GM04503 (cell line): ENCODE data around the gene BBS9.

Experiments used
- DNase-seq: peaks from one replicate; pipeline ENCODE4 v3.0.0-alpha.2; 2012; ENCODE audit warnings: low read depth

BBS9 gene

GRCh38 chr7:33127085-33127484 lies 2.3 kb upstream of the BBS9 start:
- DNase-seq, result no peak

DNA sequence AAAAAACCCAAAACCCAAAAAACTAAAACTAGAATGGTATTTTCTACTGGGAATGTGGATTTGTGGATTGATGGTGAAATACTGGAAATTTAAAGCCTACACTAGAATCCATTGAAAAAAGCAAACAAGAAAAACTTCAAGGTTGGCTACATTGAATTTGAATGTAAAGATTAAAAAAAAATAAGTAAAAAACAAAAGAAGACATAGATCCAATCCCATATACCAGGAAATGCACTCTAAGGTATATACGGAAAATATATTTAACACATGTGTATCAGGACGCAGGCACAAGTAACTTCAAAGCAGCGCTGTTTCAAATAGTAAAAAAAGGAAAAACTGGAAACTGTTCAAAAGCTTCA lies 754 bp upstream of the BBS9 start:
- no peak for DNase-seq

DNA sequence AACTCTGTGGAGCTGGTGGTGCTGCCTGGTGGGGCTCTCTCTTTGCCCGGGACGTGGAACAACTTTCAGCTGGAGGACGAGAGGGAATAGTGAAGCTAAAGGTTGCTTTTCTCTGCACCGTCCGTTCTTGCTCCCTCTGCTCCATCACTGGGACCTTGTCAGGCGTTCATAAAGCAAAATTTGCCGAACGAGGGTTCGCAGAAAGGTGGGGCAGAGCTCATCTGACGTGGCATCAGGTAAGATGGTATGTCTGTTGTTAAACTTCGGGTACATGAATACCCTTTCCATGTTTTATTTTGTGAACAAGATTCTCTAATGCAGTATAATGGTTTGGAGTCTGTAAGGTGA lies 416 bp downstream of the BBS9 start:
- no peak for DNase-seq

DNA sequence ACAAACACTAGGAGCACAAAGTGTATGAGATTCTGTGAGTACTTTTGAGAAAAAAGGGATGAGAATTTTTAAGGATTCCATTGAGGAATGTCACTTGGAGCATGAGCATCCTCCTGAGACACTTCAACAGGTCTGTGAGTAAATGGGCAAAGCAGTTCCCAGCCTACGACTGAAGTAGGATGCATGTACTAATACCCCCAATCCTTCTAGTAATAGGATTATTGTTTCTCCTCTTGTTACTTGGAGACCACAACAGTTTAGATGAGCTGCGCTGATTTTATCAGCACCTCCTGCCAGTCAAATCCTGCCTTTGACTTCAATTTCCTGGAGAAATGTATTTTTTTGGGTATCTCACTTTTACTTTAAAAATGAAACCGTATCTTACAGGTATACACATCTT lies 820 bp downstream of the BBS9 start:
- no peak for DNase-seq

- no peak for DNase-seq
These were observed 7.7 kb downstream of the BBS9 start for GRCh38 chr7:33137103-33137502.

DNA sequence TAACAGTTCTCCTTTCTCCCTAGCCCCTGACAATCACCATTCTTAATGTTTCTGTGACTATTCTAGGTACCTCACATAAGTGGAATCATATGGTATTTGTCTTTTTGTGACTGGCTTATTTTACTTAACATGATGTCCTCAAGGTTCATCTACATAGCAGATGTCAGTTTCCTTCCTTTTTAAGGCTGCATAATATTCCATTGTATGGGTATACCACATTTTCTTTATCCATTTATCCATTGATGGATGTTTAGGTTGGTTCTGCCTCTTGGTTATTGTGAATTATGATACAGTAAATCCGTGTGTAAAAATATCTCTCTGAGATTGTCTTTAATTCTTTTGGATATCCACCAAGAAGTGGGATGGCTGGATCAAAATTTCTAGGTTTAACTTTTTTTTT lies 13.2 kb downstream of the BBS9 start:
- no peak for DNase-seq

GRCh38 chr7:33143996-33144718 lies 14.8 kb downstream of the BBS9 start:
- DNase-seq, result no peak

- DNase-seq, result no peak
These were observed 15.8 kb downstream of the BBS9 start for GRCh38 chr7:33145156-33145555.

DNA sequence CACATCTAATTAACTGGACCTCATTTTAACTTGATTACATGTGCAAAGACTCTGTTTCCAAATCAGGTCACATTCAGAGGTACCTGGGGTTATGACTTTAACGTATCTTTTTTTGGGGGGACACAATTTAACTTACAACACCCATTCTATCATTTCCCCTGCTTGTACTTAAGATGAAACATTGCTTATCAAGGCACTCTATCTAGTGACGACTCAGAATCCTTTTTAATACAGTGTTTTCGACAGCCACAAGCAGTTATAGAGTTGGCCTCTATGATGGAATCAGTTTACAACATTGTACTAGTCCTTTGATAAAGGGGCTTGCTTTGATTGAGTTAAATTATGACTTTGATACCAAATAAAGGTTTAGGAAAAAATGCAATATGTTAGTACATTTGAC lies 22.7 kb downstream of the BBS9 start:
- no peak for DNase-seq

DNA sequence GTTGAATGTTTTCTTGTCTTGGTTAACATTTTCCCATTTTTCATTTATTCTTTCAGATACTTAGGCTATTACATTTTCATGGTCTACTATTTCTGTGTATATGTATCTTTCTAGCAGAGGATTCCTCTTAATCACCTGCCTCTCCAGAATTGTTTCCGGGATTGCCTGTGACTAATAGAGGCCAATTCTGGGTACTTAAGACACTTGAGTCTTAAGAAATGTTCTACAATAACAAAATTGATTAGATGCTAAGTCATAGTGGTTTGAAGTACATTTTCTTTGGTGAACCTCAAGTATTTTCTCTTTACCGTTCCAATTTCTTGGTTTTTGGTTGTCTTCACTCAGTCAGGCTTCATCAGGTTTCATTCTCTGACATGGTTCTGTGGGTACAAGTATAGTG lies 26.4 kb downstream of the BBS9 start:
- no peak for DNase-seq

DNA sequence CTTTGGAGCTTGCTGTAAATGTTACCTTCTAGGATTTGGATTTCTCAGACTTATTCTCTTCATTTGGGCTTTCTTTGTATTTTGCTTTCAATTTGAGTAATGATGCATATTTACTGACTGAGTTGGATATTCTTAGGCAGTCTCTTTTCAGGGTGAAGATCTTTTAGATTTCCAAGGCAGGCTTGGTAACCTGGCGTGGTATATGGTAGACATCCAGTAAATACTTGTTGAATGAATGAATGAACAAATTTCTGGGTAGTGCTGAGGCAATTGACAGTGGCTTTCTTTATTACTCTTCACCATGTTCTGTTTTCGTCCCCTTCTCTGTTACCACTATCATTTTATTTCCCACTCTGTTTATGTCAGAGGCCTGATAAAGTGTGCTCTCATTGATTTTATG lies 27.1 kb downstream of the BBS9 start:
- DNase-seq, result no peak

GRCh38 chr7:33157311-33157710 lies 27.9 kb downstream of the BBS9 start:
- DNase-seq, result no peak

GRCh38 chr7:33157781-33158180 lies 28.4 kb downstream of the BBS9 start:
- DNase-seq, result no peak

DNA sequence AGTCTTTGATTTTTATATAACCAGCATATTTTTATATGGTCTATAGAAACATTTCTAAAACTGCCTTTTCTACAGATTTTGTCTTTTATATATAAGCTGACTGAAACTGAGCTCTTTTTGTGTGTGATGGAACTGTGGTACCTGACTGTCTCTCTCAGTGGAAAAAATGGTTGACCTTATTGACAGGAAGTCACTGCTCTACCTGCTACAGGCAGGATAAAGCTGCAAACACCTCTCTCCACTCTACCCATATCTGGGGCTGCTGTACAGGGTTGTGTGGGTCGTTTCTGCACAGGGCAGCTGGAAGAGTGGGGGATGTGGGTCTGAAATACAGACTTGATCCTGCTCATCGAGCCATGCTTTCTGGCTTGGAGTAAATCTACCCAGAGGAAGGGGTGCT lies 48.5 kb downstream of the BBS9 start:
- DNase-seq, result no peak

DNA sequence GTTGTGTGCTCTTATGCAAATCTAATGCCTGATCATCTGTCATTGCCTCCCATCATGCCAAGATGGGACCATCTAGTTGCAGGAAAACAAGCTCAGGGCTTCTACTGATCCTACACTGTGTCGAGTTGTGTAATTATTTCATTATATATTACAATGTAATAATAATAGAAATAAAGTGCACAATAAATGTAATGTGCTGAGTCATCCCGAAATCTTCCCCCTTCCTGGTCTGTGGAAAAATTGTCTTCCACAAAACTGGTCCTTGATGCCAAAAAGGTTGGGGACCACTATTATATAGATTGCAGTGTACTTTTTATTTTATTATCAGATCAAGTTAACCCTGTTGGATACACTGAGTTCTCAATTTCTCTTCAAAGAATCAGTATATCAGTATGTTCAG lies 50.2 kb downstream of the BBS9 start:
- no peak for DNase-seq

DNA sequence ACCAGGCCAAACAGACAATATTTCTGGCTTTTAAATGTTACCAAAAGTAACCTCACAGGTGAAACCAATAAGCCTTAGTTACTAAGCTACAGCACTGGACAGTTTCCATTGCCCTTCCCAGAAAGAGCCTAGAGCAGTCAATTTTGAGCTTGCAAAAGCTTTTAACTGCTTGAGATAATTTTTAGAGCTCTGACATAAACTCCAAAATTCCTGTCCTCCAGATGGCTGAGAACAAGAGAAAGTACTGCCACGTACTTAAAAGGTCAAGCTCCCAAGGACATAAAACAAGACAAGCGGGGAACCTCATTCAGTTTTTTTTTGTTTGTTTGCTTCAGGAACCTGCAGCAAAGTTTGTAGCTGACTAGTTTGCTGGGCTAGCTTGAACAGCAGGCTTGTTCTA lies 54.1 kb downstream of the BBS9 start:
- peak; percentile 19 for DNase-seq

DNA sequence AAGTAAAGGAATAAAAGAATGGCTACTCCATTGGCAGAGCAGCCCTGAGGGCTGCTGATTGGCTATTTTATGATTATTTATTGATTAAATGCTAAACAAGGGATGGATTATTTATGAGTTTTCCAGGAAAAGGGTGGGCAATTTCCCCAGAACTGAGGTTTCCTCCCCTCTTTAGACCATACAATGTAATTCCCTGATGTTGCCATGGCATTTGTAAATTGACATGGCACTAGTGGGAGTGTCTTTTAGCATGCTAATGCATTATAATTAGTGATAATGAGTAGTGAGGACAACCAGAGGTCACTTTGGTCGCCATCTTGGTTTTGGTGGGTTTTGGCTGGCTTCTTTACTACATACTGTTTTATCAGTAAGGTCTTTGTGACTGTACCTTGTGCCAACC lies 55.5 kb downstream of the BBS9 start:
- no peak for DNase-seq

DNA sequence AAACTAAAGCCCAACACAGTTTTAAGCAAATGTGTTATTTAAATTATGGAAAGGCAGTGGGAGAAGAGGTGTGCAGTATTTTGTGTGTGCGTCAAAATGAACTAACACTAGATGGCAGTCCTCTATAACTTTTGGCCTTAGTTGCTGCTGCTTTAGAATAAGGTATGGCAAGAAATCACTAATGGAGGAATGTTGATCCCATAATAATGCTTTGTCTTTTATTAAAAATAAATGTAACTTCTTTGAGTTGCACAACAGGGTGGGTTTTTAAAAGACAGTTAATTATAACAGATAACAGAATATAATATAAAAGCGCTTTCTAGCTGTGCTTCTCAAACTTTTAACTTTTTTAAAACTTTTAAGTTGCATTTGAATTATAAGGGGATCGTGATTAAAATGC lies 56.4 kb downstream of the BBS9 start:
- no peak for DNase-seq

GRCh38 chr7:33186192-33186591 lies 56.8 kb downstream of the BBS9 start:
- no peak for DNase-seq

DNA sequence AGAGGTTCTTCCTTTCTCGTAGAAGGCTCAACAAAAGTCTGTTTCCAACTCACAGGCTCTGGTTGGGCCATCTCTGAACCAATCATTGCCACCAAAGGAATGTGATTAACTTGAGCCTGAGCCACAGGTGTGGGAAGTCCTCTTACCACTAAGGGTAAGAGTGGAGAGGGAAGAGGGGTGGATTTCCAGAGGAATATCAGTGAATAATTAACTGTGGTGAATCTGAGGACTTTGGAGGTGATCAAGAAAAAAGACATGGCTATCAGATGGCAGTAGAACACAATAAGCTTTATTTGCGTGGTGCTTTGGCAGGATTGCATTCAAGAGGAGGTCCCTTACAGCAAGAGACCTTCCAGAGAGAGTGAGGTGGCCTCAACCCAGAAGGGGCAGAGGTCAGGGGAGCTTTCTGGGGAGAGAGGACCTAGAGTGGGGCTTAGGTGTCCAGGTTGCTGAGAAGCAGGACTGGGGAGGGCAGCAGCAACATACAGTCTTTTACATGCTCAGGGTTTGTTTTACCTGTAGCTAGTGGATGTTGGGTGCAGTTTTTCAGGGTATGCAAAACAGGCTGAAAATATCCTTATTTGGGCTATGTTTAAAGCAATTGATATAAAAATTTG lies 61.4 kb downstream of the BBS9 start:
- no peak for DNase-seq

- no peak for DNase-seq
These were observed 62.0 kb downstream of the BBS9 start for GRCh38 chr7:33191340-33191739.

GRCh38 chr7:33192695-33193291 lies 63.4 kb downstream of the BBS9 start:
- no peak for DNase-seq

GRCh38 chr7:33193308-33193864 lies 64.0 kb downstream of the BBS9 start:
- no peak for DNase-seq

DNA sequence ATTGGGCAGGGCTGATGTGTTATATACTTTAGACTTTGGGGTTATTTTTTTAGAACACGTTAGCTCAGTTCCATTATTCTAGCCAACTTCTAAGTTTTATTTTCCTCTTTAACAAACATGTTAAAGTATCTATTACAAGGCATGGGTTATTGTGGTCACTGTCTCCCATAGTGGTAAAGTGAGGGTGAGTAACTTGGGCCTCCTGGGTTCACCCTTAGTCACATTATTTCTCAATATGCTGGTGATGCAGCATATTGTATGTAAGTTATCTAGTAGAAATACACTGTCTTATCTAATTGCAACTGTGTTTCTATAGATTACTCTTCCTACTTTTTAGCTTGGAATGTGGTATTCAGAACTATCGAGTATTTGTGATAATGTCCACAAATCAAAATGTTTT lies 65.9 kb downstream of the BBS9 start:
- peak; percentile 61 for DNase-seq
